ENCODE results near the gene ADAMTSL1. TPM values are rescaled to one million over a fixed set of nuclear protein-coding genes. Genes with fewer than 3 reads are reported as not detected.

ADAMTSL1 gene
- total and polyA plus RNA-seq, 2 of the 13 experiments (the other 11 are each of a cell fraction or from before 2014, with no cell fraction given): not detected

- in situ Hi-C loops (cut with HindIII; ENCODE audit: extremely low pct_ligation_motif_present, low pct_unique_long_range_greater_than_20kb) (no loop called here), intact Hi-C loops (cut with micrococcal nuclease; ENCODE audit: unreplicated experiment) (no loop called here)
- no peak for ATAC-seq
- H4K20me1 ChIP-seq (ENCODE audit: insufficient read depth, low read length): no peaks in the 10 kb centered on the region
- no peaks in the 10 kb centered on the region for H3K4me1 ChIP-seq (ENCODE audit: insufficient read depth, low read length)
- no peak overlapping the region for H3K4me3 ChIP-seq (replicated peaks in 1 of 3; ENCODE audit: insufficient read depth in 1 of 3, low read depth in 2 of 3, low read length in 3 of 3)
- CTCF ChIA-PET (ENCODE audit: low intra/inter-chr PET ratio, low total read pairs): no interaction called here
- peaks cover 18% of the 10 kb centered on the region for H3K9me3 ChIP-seq (ENCODE audit: low read length)
- no peak overlapping the region for H3K27ac ChIP-seq (ENCODE audit: extremely low read length, insufficient read depth, low read length)
- FAIRE-seq: no peak
- BruUV-seq (replicated peaks): no TSS peak
- no peak overlapping the region for H3K4me2 ChIP-seq (ENCODE audit: low read depth, low read length)
- POLR2A ChIA-PET: no interaction called here
- peaks cover 0 to 6% of the 10 kb centered on the region in 2 experiments; a peak in 1 of 5 replicates for H3K27me3 ChIP-seq (ENCODE audit: control insufficient read depth in 1 of 2, insufficient read depth in 2 of 2, low read length in 2 of 2)
- H3K79me2 ChIP-seq (ENCODE audit: insufficient read depth, low read length): no peaks in the 10 kb centered on the region
- H3K9ac ChIP-seq (ENCODE audit: insufficient read depth, low read depth, low read length): no peak overlapping the region
- DNase-seq (ENCODE audit: low spot score): no peak
- no CpG with 5 or more reads among the region's 5 CpGs for WGBS (ENCODE audit: low lambda C conversion rate)
- no peak for TF ChIP-seq NONO (IDR thresholded peaks at IDR 0.05)
- TF ChIP-seq NONO (CRISPR knock-in tag; conservative IDR thresholded peaks at IDR 0.05): no peak
- no peak for TF ChIP-seq ZBTB7B (CRISPR knock-in tag; IDR thresholded peaks at IDR 0.05)
- no peak for TF ChIP-seq ZSCAN12 (CRISPR knock-in tag; IDR thresholded peaks at IDR 0.05)
- no peak for TF ChIP-seq HOMEZ (CRISPR knock-in tag; IDR thresholded peaks at IDR 0.05; ENCODE audit: low read depth)
- TF ChIP-seq, protein P1, sequence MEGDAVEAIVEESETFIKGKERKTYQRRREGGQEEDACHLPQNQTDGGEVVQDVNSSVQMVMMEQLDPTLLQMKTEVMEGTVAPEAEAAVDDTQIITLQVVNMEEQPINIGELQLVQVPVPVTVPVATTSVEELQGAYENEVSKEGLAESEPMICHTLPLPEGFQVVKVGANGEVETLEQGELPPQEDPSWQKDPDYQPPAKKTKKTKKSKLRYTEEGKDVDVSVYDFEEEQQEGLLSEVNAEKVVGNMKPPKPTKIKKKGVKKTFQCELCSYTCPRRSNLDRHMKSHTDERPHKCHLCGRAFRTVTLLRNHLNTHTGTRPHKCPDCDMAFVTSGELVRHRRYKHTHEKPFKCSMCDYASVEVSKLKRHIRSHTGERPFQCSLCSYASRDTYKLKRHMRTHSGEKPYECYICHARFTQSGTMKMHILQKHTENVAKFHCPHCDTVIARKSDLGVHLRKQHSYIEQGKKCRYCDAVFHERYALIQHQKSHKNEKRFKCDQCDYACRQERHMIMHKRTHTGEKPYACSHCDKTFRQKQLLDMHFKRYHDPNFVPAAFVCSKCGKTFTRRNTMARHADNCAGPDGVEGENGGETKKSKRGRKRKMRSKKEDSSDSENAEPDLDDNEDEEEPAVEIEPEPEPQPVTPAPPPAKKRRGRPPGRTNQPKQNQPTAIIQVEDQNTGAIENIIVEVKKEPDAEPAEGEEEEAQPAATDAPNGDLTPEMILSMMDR (CRISPR knock-in tag; IDR thresholded peaks at IDR 0.05): no peak
- no peak for TF ChIP-seq MAFG (CRISPR knock-in tag; IDR thresholded peaks at IDR 0.05)
- no peak for TF ChIP-seq SOX6 (IDR thresholded peaks at IDR 0.05)
- TF ChIP-seq SOX6 (CRISPR knock-in tag; IDR thresholded peaks at IDR 0.05): no peak
- TF ChIP-seq ZNF772 (CRISPR knock-in tag; IDR thresholded peaks at IDR 0.05): no peak
- TF ChIP-seq REXO4 (CRISPR knock-in tag; IDR thresholded peaks at IDR 0.05; ENCODE audit: borderline replicate concordance): no peak
- H3K36me3 ChIP-seq (replicated peaks in 1 of 2; ENCODE audit: control insufficient read depth in 1 of 2, insufficient read depth in 2 of 2, low read length in 2 of 2): no peaks in the 10 kb centered on the region
- no peak overlapping the region for H2AFZ ChIP-seq (ENCODE audit: low read length)
These were observed 418.2 kb downstream of the ADAMTSL1 start for GRCh38 chr9:18891946-18892670.

Data from HepG2 (cell line).